HG03196 (cell line): ENCODE measurements around the gene AKAP5.

Source experiments
- ATAC-seq: cut with Tn5 transposase; IDR thresholded peaks from one replicate; pipeline ENCODE4 v1.9.1; 2021; ENCODE audit not compliant: unreplicated experiment

AKAP5 gene

DNA sequence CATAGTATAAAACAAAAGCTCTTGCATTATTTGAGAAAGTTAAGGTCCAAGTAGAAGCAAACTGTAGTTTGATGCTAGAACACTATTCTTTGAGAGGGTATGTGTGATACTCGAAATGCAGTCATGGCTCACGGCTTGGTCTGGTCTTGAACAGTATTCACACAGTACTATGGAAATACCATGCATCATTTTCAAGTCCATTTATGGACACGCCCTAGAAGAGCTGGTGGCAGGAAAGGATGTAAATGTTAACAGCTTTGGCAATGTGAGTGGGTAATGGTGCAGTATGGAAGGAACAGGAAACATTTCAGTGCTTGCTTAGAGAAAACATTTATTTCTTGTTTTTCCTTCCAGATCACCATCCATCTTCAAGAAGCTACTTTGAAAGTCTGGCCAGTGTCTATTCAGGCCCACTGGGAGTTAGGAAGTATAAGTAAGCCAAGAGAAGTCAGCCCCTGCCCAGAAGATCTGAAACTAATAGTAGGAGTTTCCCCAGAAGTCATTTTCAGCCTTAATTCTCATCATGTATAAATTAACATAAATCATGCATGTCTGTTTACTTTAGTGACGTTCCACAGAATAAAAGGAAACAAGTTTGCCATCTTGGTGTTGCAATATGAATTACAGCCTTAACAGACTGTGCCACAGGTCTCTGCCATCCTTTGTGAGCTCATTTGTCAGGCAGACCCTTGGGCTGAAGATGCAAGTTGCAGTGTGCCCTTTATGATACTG lies 5.7 kb upstream of the AKAP5 start:
- no peak for ATAC-seq

DNA sequence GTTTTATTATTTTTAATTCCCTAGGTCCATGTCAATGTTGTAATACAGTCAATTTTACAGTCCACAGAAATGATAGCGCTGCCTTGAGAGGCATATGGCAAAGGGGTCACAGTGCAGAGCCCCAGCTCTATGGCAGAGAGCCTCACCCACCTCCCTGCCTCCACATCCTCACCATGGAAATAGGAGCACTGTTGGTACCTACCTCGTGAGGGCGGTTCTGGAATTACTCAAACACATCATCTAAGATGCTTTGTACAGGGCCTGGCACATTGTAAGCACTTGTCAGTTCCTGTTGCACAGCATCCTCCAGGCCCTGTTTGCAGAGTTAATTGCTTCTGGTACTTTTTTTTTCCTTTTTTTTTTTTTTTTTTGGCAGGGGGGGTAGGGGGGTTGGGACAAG lies 4.1 kb upstream of the AKAP5 start:
- no peak for ATAC-seq

DNA sequence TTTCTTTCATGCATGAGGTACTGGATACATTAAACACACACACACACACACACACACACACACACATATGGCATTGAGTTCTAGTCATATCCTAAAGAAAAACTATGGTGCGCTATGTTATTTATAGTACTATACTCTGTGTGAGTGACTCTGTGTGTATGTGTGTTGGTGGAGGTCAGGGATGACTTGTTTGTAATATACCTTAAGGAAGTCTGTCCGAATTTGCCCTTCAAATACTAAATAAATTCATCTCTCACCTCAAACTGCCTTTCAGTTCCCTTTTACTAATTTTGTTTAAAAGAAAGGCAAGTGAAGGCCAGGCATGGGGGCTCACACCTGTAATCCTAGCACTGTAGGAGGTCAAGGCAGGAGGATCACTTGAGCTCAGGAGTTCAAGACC lies 2.1 kb upstream of the AKAP5 start:
- ATAC-seq = no peak

DNA sequence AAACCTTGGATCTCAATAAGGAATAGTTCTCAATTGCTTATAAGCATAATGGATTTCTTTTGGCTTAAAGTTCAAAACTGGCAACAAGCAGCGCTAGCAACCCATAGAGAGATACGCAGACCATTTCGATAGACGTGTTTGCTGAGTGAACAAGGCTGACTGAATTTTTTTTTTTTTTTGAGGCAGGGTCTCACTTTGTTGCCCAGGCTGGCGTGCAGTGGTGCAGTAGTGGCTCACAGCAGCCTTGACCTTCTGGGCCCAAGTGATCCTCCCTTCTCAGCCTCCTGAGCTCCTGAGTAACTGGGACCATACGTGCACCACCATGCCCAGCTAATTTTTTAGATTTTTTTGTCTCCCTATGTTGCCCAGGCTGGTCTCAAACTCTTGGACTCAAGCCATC lies 1.4 kb upstream of the AKAP5 start:
- no peak for ATAC-seq

DNA sequence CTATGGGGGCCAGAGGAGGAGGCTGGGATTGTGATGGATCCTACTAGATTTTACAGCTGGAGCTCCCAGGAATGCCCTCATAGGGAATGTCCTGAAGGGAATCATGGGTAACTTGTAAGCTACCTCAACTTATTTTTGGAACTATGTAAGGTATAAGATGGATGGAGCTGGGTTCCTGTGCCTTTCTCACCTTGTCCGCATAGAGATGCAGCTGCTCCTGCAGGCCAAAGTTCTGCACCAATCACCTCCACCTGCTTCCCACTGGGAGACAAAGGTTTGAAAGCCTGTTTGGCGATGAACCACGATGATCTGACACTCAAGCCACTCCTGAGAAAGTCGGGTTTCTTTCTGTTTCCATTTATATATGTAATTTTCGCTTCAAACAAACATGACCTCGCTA lies 648 bp upstream of the AKAP5 start:
- ATAC-seq = no peak

DNA sequence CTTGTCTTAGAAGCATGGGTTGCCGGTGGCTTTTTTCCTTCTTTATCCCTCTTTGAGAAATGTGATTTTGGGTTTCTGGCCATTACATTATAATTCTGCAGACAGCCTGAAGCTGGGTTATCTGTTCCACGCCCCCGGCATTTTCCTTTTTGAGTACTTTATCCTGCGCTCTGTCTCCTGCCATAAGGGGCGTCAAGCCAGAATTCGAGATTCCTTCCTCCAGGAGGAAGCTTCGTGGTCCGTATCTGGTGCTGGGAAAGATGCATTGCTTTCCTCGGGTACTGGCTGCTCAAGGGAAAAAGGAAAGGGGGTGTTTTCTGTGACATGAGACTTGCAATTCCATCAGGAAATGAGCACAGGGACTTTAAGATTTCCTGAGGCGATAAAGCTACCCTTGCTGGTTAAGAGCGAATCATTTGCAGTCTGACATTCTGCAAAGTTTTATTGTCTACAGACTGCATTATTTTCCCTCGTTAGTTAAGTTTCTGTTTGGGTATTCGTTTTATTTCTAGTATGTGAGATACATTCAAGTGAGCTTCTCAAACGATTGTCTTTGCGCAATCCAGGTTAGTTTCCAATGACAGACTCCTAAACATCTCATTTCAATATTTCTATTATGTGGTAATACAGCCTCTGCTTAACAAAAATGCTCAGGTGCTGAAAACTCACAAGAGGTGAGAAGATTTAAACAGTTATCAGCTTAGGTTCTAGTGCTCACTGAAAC lies 694 bp downstream of the AKAP5 start:
- no peak for ATAC-seq

DNA sequence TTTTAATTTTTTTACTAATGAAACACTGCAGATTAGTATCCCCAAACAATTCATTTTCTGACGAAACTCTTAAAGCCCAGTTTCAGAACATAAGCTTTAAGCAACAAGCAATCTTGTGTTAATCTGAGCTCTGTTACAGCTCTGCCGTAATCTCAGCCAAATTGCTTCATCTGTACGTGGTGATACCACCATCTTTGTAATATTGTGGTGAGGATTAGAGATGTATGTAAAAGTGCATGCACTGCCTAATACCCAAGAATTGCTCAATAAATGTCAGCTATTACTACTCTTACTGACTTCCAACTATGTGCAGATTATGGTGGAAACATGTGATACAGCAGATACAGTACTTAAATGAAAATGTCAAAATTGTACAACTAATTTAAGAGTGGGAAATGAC lies 1.8 kb downstream of the AKAP5 start:
- ATAC-seq = no peak

DNA sequence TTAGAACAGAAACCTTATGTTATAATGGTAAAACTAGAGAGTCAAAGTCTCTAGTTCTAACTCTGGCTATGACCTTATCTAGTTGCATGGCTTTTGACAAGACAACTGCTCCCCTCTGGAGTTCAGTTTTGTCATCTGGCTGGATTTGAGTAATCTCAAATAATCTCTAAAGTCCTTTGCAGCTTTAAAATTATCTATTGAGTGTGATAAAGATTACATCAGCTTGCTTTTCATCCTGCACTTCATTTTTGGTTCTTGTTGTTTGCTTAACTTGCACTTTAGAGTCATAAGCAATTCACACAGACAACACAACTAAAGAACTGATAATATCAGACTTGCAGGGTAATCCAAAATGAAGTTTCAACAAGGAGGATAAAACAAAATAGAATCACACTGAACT lies 2.3 kb downstream of the AKAP5 start:
- no peak for ATAC-seq

DNA sequence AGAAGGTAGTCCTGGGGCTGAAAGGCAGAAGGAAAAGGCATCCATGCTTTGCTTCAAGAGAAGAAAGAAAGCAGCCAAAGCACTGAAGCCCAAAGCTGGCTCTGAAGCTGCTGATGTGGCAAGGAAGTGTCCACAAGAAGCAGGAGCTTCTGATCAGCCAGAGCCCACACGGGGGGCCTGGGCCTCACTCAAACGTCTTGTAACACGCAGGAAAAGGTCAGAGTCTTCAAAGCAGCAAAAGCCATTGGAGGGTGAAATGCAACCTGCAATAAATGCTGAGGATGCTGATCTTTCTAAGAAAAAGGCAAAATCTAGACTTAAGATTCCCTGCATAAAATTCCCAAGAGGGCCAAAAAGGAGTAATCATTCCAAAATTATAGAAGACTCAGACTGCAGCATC lies 3.2 kb downstream of the AKAP5 start:
- no peak for ATAC-seq

DNA sequence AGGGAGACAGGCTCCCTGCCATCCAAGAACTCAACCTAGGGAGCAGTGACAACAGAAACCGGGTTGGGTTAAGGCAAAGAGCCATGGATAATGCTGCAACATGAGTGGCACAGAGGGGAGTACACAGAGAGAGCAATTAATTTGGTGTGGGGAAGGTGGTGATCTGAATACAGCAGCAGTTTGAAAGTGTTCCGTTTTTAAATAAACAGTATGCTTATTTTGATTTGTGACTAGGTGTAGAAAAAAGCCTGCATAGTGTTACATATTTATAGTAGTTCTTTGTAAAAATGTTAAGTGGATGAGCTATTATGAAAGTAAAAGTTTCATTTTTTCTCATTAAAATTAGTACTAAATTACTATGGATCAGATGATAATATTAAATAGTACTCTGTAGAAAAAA lies 8.7 kb downstream of the AKAP5 start:
- ATAC-seq = no peak

DNA sequence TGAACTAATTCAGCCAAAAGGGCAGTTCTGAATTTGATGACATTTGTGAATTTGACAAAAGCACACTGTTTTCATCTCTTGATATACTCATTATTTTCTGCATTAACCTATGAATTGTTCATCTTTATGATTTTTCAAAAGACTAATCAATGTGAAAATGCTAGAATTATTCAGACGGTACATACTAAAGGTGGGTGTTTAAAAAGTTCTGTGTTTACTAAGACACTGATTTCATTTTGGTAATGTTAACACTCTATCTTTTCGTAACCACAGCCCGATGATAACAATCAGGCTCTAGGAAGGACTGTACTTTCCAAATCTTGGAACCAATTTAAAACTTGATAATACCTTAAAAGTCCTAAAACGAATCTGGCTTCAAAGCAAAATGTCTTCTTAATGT lies 9.4 kb downstream of the AKAP5 start:
- ATAC-seq = no peak

DNA sequence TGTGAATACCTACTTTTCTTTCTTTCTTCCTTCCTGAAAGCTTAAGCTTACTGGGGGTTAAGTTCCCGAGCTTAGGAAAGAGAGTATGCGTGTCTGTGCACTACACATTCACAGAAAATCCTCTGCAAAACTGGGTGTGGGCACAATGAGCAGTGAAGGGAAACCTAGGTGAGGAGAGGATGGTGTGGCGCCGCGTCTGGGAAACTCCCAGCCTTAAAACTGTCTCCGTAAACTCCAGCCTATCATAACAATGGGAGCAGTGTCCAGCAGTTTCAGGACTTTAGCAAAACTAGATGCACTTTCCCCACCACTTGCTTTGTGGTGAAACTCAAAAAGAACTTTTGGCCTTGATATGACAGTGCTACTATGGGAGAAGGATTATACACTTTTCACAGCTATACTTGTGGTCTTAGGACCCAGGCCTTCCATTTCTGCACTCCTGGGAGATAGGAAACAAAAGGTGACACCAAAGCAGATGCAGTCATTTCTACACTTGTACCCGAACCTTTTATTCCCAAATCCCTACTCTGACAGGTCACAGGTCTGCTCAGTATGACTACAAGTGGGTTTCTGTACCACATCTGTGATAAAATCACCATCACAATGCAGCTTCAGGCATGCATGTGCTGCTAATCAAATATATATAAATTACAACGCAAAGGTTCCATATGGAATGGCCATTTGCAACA lies 10.4 kb downstream of the AKAP5 start:
- no peak for ATAC-seq

DNA sequence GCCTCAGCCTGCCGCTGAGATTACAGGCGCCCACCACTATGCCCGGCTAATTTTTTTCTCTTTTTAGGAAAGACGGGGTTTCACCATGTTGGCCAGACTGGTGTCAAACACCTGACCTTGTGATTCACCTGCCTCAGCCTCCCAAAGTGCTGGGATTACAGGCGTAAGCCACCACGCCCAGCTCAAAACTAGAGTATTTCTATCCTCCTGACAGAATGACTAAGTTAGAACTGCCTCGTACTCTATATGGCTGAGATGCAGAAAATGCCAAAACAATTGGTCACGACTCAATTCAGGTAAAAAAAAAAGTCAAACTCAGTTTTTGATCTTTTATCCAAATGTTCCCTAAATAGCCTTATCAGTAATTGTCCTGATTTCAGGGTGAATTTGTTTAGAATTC lies 11.1 kb downstream of the AKAP5 start:
- ATAC-seq = no peak

DNA sequence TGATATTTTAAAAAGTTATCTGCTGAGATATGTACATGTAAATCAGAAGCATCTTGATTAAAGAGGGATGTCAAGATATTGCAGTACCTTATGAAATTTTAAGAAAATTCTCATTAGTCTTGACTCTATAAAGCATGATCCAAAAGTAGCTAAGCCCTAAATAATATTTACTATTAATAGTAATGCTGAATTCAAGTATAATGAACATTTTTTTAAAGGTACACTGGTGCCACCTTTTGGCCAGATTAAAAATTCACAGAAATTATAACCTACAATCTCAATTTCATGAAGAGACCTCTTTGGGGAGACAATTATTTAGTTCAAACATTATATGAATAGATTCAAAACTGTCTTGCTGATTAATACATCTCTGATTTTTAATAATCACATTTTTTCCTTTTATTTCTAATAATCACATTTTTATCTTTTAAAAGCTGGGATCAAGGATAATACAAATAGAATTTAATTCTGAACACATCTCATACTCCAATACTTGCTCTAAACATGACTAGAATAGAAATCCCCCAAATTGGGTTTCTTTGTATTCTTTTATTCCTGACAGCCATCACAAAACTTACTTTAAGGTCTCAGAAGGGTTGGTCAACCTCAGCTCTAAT lies 13.4 kb downstream of the AKAP5 start:
- no peak for ATAC-seq

DNA sequence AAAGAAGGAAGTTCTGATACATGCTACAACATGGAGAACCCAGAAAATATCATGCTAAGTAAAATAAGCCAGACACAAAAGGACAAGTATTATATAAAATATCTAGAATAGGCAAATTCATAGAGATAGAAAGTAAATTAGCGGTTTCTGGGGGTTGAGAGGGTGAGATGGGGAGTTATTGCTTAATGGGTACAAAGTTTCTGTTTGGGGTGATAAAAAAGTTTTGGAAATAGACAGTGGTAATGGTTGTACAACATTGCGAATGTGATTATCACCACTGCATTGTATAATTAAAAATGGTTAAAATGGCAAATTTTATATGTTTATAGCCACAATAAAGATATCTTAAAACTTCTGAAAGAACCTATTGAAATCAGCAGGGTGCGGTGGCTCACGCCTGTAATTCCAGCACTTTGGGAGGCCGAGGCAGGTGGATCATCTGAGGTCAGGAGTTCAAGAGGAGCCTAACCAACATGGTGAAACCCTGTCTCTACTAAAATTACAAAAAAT lies 23.3 kb downstream of the AKAP5 start:
- no peak for ATAC-seq

DNA sequence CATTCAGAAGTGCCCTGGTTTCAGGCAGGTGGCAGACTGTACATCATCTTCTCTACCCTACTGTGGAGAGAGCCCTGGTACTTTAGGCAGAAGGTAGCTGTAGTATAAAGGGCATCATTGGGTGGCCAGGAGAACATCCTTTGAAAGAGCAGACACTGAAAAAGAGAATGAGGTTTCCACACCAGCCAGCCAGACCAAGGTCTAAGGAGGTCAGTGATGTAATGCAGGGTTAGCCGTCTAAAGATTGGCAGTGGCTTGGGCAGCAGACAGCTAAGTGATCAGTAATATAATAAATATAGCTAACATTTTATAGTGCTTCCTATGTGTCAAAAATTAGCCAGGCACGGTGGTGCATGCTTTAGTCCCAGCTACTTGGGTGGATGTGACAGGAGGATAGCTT lies 26.3 kb downstream of the AKAP5 start:
- ATAC-seq = no peak

DNA sequence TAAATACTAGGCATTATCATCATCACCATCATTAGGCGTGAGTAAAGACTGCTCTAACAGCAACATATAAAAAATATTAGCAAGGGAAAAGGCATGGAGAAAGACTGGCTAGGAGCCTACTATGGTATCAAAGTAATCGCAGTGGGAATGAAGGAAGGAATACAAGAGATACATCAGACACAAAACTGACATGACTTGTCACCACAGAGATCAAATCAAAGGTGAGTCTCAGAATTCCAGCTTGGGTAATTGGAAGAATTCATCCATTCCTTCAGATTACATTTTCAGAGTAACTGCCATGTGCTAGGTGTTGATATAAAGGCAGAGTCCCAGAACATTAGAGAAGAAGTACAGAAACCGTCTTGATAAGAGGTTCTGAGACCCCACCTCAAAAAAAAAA lies 28.2 kb downstream of the AKAP5 start:
- no peak for ATAC-seq

DNA sequence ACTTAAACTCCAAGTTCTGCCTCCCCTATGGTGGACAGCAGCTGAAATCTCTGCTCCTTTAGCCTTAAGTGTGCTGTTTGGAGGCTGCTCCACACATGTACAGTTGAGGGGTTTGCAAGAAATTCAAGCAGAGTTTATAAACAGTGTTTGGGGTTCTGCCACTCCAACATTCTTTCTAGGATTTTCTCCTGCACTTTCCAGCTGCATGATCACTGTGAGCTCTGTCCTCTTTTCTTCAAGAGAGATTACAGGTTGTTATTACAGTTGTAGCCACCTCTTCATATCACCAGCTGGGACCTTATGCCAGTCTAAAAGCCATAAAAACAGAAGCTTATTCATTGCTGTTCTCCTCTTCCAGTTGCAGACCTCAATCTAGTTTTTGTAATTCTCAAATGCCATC lies 30.0 kb downstream of the AKAP5 start:
- no peak for ATAC-seq

DNA sequence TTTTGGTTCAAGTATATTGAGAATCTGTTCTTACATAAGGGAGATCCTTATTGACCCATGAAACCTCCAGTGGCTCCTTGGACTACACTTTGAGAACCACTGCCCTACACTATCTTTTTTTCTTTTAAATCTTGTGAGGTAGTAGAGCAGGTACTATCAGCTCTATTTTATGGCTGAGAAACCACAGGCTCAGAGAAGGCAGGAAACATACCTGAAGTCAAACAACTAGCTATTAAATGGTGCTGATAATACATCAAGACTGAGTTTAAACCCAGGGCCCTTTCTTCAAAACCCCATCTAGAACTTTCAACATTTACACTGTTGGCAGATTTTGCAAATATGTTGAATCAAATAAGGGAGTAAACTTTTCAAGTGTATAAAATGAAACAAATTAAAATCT lies 31.5 kb downstream of the AKAP5 start:
- ATAC-seq = no peak

DNA sequence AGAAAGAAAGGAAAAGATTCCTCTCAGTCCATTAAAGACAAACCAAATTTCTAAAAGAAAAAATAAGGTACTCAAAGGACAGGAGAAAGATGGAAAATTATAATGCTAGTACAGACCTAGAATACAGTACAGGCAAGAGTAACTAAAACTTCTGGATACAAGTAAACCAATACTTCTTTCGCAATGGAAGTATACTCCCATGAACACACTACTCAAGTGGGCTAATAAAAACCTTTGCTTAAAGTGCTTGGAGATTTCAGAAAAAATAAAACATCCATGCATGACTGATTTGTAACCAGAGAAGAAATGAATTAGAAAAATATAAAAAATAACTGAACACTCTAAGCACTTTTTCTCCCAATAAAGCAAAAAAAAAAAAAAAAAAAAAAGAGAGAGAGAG lies 34.8 kb downstream of the AKAP5 start:
- ATAC-seq = no peak

DNA sequence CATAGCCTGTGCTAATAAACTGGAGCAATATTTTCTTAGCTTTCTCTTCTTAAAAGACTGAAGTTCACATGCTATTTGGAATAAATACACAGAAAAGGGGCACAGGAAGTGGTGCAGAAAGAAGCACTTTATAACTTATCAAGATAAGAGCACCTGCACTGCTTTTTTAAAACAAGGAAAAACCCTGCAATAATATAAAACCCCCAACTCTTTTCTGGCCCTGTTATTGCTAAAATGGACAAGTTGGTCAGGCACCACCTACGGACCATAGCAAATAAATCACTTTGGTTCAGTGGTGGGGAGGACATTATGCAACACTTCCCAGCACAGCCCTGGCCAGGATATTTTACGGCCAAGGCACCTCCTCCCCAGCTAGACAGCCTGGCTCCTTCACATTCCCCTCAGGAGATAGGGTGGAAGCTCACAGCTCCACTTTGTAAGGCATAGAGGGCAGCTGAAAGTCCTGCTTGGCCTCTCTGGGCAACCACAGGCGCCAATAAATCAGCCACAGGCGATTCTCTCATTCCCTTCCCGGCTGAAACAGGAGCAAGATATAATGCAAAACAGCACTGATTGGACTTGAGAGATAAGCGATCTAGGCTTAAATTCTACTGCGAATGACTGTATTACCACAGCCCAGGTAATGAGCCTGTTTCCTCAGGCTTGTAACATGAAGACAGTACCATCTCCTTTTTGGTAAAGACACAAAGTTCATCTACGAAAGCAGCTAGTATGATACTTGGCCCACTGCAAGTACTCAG lies 36.3 kb downstream of the AKAP5 start:
- no peak for ATAC-seq
